GM13977 (cell line): ENCODE measurements around the gene MYCN.

Experiments
- DNase-seq: peaks from one replicate; pipeline ENCODE4 v3.0.0; 2012; ENCODE audit warnings: low spot score
- CTCF ChIP-seq: IDR thresholded peaks from 2 replicates; pipeline ENCODE4 v1.5.1; 2012; ENCODE audit warnings: mild to moderate bottlenecking, control low read depth; ENCODE audit not compliant: insufficient read depth; ENCODE audit errors: extremely low read depth, missing control alignments
- in situ Hi-C: fragments of 300-500 bp; cut with MboI; formaldehyde crosslinking; loops from one replicate; pipeline ENCODE4 v1.12.0; 2022; ENCODE audit warnings: low sequenced_read_pairs, low pct_unique_long_range_greater_than_20kb, mixed read lengths, inconsistent platforms; ENCODE audit not compliant: unreplicated experiment

MYCN gene

GRCh38 chr2:15970701-15971100, 30.4 kb downstream of the MYCN start:
- no peak for DNase-seq
- in situ Hi-C loops: no loop called here
- TF ChIP-seq CTCF: no peak

GRCh38 chr2:15971351-15971750, 31.0 kb downstream of the MYCN start:
- in situ Hi-C loops: no loop called here
- DNase-seq: no peak
- no peak for TF ChIP-seq CTCF

- TF ChIP-seq CTCF: no peak
- in situ Hi-C loops: no loop called here
- DNase-seq: no peak
These were observed 31.6 kb downstream of the MYCN start for GRCh38 chr2:15971831-15972522.

GRCh38 chr2:15973481-15974401, 33.4 kb downstream of the MYCN start:
- no peak for DNase-seq
- no peak for TF ChIP-seq CTCF
- in situ Hi-C loops: no loop called here

GRCh38 chr2:15974565-15975260, 34.4 kb downstream of the MYCN start:
- no peak for TF ChIP-seq CTCF
- DNase-seq: no peak
- in situ Hi-C loops: no loop called here

- in situ Hi-C loops: no loop called here
- no peak for TF ChIP-seq CTCF
- DNase-seq: no peak
These were observed 34.9 kb downstream of the MYCN start for GRCh38 chr2:15975261-15975600.
